Dermis microvascular lymphatic vessel endothelial cell (primary cell): ENCODE results near the gene SASH1. TPM values are rescaled to one million over a fixed set of nuclear protein-coding genes. Genes with fewer than 3 reads are reported as not detected.

Experiments
- DNase-seq, 2 donors: peaks; one replicate each; pipeline versions ENCODE4 v3.0.0 to v3.0.0-alpha.2; 2010; ENCODE audit warnings: low read depth in 2 of 2
- total RNA-seq: library from RNA; depleted of rRNA; stranded (reverse); fragments of >200 nt; gene quantifications from 2 replicates; pipeline ENCODE4 v1.2.1, GENCODE V29; 2014

Gene SASH1
- total RNA-seq, 1 donor from 2014 or later, result 49.3 TPM

DNA sequence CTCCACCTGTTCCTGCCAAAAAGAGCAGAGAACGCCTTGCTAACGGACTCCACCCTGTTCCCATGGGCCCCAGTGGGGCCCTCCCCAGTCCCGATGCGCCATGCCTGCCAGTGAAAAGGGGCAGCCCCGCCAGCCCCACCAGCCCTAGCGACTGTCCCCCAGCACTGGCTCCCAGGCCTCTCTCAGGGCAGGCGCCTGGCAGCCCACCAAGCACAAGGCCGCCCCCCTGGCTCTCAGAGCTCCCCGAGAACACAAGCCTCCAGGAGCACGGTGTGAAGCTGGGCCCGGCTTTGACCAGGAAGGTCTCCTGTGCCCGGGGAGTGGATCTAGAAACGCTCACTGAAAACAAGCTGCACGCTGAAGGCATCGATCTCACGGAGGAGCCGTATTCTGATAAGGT is 201.8 kb downstream of the SASH1 start:
- no peak for DNase-seq

DNA sequence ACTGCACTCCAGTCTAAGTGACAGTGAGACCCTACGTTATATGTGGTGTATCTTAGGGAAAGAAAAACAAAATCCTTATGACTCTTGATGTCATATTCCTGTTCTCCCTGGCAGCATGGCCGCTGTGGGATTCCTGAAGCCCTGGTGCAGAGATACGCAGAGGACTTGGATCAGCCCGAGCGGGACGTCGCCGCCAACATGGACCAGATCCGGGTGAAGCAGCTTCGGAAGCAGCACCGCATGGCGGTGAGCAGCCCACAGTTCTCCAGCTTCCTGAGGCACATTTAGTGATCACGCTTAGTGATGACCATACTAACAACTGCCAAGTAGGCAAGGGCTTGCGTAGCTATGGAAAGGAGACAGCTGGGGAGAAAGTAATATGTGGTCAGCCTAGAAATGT is 203.3 kb downstream of the SASH1 start:
- no peak for DNase-seq

GRCh38 chr6:148547110-148547509 is 204.5 kb downstream of the SASH1 start:
- no peak for DNase-seq

DNA sequence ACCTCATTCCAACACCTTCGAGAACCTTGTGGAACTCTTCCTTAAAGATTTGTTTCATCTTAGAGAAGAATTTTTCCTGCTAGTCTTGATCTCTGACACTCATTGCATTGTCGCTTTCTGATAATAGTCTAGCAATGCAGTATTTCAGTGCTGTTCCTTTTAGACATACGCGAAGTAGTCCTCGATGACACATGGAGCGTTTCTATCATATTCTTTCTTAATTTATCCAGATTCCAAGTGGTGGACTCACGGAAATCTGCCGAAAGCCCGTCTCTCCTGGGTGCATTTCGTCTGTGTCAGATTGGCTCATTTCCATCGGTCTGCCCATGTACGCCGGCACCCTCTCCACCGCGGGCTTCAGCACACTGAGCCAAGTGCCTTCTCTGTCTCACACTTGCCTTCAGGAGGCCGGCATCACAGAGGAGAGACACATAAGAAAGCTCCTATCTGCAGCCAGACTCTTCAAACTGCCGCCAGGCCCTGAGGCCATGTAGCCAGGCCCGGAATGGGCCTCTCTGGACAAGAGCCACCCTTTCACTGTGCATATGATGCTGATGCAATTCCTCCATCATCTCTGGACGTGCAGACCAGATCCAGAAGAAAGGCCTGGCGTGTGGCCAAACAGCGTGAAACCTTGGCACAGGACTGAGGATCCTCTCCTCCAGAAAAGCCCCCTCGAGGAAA is 205.6 kb downstream of the SASH1 start:
- no peak for DNase-seq

GRCh38 chr6:148548749-148549140 is 206.1 kb downstream of the SASH1 start:
- no peak for DNase-seq

- DNase-seq, result no peak
Measured at GRCh38 chr6:148550569-148550968, 207.9 kb downstream of the SASH1 start.

GRCh38 chr6:148551226-148551625 is 208.6 kb downstream of the SASH1 start:
- DNase-seq, result no peak

GRCh38 chr6:148556410-148556809 is 213.8 kb downstream of the SASH1 start:
- no peak for DNase-seq

DNA sequence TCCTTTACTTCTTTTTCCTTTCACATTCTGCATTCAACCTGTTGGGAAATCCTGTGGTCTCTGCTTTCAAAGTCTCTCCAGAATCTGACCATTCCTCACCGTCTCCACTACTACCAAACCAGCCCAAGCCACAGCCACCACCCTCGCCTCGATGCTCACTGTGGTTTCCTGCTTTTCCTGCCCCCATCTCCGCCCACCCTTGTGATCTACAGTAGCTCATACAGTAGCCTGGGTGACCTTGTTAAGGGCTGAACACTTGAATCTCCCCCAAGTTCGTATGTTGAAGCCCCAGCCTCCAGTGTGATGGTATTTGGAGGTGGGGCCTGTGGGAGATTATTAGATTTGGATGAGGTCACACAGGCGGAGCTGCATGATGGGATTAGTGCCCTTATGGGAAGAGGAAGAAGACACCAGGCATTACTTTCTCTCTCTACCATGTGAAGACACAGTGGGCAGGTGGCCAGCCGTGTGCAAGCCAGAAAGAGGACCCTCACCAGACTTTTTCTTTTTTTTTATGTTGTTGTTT is 215.2 kb downstream of the SASH1 start:
- no peak for DNase-seq

DNA sequence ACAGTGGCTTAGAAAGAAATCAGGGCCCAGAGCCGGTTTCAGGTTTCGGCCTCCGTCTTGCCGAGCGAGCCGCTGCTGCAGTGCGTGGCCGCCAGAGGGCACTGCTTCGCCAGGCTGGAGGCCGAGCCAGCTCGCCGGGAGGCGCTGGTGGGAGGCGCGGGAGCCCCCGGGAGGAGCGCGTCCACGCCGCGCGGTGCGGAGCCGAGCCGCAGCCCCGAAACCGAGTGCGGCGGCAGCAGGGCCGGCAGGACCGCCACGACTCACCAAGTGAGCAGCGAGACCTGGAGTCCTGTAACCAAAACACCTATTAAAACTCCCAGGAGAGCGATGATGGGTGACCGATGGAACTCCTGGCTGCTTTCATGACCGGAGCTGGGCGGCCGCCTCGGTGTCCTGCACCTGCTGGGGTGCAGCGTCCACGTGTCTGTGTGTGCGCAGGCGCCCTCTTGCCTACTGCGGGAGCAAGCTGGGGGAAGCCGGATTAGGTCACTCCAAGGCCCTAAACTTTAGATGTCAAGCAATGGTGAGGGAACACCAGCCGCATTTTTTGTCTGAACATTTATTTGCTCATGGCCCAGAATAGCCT is 217.3 kb downstream of the SASH1 start:
- peak; percentile 20 to 62 for DNase-seq

GRCh38 chr6:148561629-148562028 is 219.0 kb downstream of the SASH1 start:
- DNase-seq, result no peak

DNA sequence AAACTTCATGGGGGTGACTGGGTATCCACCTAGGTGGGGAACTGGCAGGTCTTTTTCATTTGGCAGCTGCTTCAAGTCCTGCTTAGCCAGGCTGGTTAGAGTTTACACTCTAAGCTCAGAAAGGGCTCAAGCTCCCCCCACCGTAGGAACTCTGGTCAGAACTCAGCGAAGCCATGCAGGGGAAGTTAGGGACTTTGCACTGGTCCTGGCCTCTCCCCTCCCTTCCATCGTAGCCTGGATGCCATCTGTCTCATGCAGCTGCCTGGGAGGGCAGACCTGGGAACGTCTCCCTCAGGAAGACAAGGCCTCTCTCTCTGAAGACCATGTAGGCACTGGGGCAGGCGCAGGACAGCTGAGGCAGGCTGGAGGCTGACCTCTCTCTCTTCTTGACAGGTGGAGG is 220.4 kb downstream of the SASH1 start:
- no peak for DNase-seq

GRCh38 chr6:148564494-148565035 is 221.9 kb downstream of the SASH1 start:
- no peak for DNase-seq

DNA sequence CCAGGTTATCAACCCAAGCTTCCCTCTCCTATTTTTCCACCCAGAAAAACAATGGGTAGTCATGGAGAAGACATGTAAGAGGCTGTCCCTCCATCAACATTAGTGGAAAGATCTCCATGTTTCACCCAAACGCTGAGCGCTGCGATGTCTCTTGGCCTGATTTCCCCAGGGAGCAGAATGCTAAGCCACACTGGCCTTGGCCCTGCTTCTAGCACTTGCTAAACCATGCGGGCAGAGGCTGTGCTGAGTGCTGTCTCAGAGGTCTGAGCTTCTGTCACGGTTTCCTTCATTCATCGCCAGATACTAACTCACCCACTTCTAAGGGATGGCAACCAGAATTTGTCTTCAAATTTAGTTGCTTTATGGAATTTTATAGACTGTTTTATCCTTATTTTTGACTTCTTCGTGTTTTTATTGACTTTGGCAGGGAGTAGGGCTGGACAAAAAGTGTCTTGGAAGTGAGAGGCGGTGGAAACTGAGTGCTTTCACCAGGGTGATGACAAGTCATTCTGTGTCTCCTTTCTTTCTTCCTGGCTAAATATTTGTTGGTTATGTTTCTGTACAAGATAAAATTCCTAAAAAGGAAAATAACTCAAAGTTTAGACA is 222.8 kb downstream of the SASH1 start:
- DNase-seq, result no peak

DNA sequence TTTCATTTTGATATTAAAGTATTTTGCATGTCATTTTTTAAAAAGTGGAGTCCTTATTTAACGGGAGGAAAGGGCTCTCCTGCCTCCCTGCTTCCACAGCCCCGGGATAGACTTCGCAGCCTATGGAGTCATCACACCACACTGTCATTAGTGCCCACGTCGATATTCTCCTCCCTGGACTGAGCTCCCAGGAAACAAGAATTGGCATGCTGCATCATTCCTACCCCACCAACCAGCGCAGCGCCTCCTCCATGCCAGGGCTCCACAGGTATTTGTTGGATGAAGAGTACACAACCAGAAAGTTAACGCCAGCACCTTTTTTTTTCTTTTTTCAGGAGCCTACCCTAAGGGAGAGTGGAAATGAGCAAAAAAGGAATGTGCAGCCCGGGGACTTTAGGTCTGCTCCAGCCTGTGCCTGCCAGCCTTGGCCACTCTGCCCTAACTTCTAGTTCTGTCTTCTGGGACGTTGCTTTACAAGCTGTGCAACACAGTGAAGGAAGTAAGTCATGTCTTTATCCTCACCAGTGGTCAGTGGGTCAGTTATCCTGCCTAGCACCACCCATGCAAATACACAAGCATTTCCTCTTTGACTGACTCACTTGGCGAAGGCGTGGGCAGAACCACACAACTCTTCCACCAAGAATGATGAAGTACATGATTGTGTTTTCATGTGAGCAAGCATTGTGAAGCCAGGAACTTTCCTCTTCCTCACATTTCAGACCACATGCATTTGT is 223.5 kb downstream of the SASH1 start:
- DNase-seq, result peak in 1 of 2 donors; percentile 91

- DNase-seq, result no peak
Measured at GRCh38 chr6:148566664-148567350, 224.2 kb downstream of the SASH1 start.

DNA sequence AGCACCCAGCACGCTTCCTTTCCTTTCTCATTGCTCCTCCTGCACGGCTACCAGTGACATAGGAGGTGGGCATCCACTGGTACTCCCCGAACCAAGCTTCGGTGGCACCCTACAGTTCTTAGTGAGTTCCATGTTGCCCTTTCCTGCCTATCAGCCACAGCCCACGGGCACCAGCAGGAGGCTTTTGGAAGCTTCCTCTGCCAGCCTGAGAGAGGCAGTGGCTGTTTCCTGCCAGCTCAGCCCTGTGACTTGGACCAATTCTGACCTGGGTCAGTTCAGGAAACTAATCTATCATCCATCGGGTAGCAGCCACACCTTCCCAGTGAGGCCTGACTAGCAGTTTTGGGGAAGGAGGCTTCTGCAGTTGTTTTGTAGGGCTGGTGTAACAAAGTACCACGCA is 227.8 kb downstream of the SASH1 start:
- no peak for DNase-seq

GRCh38 chr6:148572676-148573335 is 230.2 kb downstream of the SASH1 start:
- DNase-seq, result no peak

DNA sequence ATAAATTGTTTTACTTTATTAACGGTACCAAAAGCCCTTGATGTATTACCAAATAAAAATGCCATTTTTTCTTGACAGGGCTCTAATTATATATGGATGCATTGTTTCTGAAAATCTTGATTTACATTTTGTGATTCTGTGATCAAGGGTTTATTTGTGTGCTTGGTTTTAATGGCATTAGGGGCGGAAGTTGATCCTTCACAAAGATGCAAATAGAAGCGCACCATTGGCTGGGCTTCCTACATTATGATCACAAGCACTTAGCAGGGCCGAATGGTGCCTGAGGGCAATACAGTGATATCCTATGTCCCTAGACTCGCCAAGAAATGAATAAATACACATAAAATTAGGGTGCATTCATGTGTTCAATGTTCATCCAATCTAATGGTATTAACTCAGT is 231.3 kb downstream of the SASH1 start:
- DNase-seq, result no peak

- DNase-seq, result peak; percentile 10 to 73
Measured at GRCh38 chr6:148577687-148578488, 235.2 kb downstream of the SASH1 start.
